ENCODE measurements around the gene TMEM89. TPM values are rescaled to one million over a fixed set of nuclear protein-coding genes. Genes with fewer than 3 reads are reported as not detected.

Gene TMEM89
- total RNA-seq, 1 experiment from 2014 or later, result not detected

DNA sequence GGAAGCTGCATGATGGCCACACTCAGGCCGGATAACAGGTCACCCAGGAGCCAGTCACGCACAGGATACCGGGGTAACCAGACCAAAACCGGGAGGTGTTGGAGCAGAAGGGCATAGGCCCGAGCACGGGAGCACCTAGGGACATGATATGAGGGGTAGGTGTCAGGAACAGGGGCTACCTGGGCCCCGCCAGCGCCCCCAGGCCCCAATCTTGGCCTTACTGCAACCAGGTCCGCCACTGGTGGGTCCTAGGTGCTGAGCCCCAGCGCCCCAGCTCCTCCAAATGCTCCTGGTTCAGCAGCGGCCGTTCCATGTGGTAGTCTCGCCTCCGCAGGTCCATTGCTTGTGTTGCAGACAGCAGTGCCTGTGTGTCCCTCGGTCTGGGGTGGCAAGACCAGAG is 11.7 kb upstream of the TMEM89 start:
- H3K4me2 ChIP-seq (ENCODE audit: low read length), result no peak overlapping the region
- ATAC-seq, result no peak
- no peak for DNase-seq
- H3F3A ChIP-seq (ENCODE audit: low read length, unreplicated experiment), result no peaks in the 10 kb centered on the region
- intact Hi-C loops (cut with micrococcal nuclease), result no loop called here
- no TSS peak for BruUV-seq (replicated peaks)
- no peaks in the 10 kb centered on the region for H3K9me3 ChIP-seq (ENCODE audit: low read length)
- no peak overlapping the region for H3K9ac ChIP-seq (ENCODE audit: low read length)
- no peak overlapping the region for H3K27ac ChIP-seq (ENCODE audit: low read length)
- H3K9me2 ChIP-seq (replicated peaks; ENCODE audit: low read length), result no peaks in the 10 kb centered on the region
- H3K4me1 ChIP-seq (ENCODE audit: insufficient read depth, low read length), result peaks cover 26% of the 10 kb centered on the region
- no peak overlapping the region for H2AFZ ChIP-seq (ENCODE audit: low read length)
- H3K79me2 ChIP-seq (ENCODE audit: low read length), result peaks cover 22% of the 10 kb centered on the region
- POLR2A ChIA-PET (ENCODE audit: unreplicated experiment), result no interaction called here
- H3K36me3 ChIP-seq (ENCODE audit: low read depth, low read length), result peaks cover 10% of the 10 kb centered on the region
- TF ChIP-seq EZH2 (IDR thresholded peaks at IDR 0.05; ENCODE audit: low read length, unreplicated experiment) (no peak), EZH2phosphoT487 (IDR thresholded peaks at IDR 0.05; ENCODE audit: borderline replicate concordance, low read length) (no peak)
- TF ChIP-seq, protein P1, sequence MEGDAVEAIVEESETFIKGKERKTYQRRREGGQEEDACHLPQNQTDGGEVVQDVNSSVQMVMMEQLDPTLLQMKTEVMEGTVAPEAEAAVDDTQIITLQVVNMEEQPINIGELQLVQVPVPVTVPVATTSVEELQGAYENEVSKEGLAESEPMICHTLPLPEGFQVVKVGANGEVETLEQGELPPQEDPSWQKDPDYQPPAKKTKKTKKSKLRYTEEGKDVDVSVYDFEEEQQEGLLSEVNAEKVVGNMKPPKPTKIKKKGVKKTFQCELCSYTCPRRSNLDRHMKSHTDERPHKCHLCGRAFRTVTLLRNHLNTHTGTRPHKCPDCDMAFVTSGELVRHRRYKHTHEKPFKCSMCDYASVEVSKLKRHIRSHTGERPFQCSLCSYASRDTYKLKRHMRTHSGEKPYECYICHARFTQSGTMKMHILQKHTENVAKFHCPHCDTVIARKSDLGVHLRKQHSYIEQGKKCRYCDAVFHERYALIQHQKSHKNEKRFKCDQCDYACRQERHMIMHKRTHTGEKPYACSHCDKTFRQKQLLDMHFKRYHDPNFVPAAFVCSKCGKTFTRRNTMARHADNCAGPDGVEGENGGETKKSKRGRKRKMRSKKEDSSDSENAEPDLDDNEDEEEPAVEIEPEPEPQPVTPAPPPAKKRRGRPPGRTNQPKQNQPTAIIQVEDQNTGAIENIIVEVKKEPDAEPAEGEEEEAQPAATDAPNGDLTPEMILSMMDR (conservative IDR thresholded peaks at IDR 0.05; ENCODE audit: low read depth, low read length), result no peak
- no peaks in the 10 kb centered on the region for H4K20me1 ChIP-seq (ENCODE audit: low read length)
- H3K27me3 ChIP-seq (ENCODE audit: low read length), result no peaks in the 10 kb centered on the region
- no peak overlapping the region for H3K4me3 ChIP-seq (ENCODE audit: low read length)
- CTCF ChIA-PET, result no interaction called here

DNA sequence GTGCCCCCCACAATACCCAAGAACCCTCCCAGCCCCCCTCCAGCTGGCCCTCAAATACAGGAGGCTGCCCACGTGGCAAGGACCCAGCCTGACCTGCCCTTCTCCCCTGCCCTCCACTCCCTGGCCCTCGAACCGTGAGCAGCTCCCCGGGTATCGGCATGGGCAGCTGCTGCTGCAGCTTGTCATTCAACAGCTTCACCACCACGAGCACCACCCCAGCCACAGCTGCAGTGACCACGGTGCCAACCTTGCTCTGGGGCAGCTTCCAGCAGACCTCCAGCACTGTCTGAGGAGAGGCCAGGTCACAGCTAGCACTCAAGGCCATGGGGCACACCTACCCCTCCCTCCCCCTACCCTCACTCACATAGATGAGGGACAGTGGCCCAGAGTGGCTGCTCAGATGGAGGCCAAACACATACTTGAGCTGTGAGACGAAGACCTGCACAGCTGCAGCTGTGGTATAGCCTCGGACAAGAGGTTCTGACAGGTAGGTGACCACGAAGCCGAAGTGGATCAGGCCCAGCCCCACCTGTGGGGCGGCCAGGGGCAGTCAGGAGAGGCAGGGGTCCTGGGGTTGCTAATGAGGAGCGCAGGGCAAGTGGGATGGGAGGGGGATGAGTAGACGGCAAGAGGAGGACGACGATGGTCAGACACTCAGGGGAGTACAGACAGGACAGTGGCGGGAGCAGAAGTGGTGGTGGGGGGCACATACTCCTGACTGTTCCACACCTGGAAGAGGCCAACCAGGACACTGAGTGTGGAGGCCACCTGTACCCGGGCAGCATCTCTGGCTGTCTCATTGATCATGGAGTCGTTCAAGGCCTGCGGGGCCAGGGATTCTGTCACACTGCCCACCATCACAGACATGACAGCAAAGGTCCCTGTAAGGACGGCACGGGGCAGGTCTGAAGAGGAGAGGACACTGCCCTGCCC is 10.2 kb upstream of the TMEM89 start:
- intact Hi-C loops (cut with micrococcal nuclease), result no loop called here
- BruUV-seq (replicated peaks), result no TSS peak
- H3K79me2 ChIP-seq (ENCODE audit: low read length), result peaks cover 22% of the 10 kb centered on the region
- no peak overlapping the region for H3K4me3 ChIP-seq (ENCODE audit: low read length)
- CTCF ChIA-PET, result no interaction called here
- H4K20me1 ChIP-seq (ENCODE audit: low read length), result no peaks in the 10 kb centered on the region
- POLR2A ChIA-PET (ENCODE audit: unreplicated experiment), result no interaction called here
- H3K9me3 ChIP-seq (ENCODE audit: low read length), result no peaks in the 10 kb centered on the region
- DNase-seq (no peak), ATAC-seq (no peak)
- no peaks in the 10 kb centered on the region for H3K9me2 ChIP-seq (replicated peaks; ENCODE audit: low read length)
- no peak overlapping the region for H2AFZ ChIP-seq (ENCODE audit: low read length)
- TF ChIP-seq, protein P1 (conservative IDR thresholded peaks at IDR 0.05; ENCODE audit: low read depth, low read length), result no peak
- TF ChIP-seq EZH2phosphoT487 (IDR thresholded peaks at IDR 0.05; ENCODE audit: borderline replicate concordance, low read length) (no peak), EZH2 (IDR thresholded peaks at IDR 0.05; ENCODE audit: low read length, unreplicated experiment) (no peak)
- no peak overlapping the region for H3K4me2 ChIP-seq (ENCODE audit: low read length)
- H3K36me3 ChIP-seq (ENCODE audit: low read depth, low read length), result peaks cover 20% of the 10 kb centered on the region
- no peak overlapping the region for H3K27ac ChIP-seq (ENCODE audit: low read length)
- H3F3A ChIP-seq (ENCODE audit: low read length, unreplicated experiment), result no peaks in the 10 kb centered on the region
- no peak overlapping the region for H3K9ac ChIP-seq (ENCODE audit: low read length)
- peaks cover 20% of the 10 kb centered on the region for H3K4me1 ChIP-seq (ENCODE audit: insufficient read depth, low read length)
- H3K27me3 ChIP-seq (ENCODE audit: low read length), result no peaks in the 10 kb centered on the region

DNA sequence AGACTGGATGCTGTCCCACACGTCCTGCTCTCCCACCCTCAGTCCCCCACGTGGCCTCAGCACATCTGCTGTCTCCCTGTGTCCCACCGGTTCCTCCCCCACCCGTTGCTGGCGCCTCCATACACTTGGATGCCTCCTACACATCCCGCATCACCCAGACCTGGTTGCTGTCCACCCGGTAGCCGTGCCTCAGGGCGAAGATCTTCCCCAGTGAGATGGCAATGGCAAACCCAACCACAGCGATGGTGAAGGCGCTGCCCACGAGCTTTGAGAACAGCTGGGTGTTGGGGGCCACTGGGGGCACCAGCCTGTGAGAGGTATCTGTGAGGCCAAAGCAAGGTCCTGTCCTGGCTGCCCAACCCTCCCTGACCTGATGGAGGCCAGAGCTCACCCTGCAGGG is 9.3 kb upstream of the TMEM89 start:
- Histone ChIP-seq H3F3A (ENCODE audit: low read length, unreplicated experiment) (no peaks in the 10 kb centered on the region), H3K4me1 (ENCODE audit: insufficient read depth, low read length) (peaks cover 10% of the 10 kb centered on the region), H3K79me2 (ENCODE audit: low read length) (peaks cover 18% of the 10 kb centered on the region), H3K27ac (ENCODE audit: low read length) (no peak overlapping the region), H3K9me2 (replicated peaks; ENCODE audit: low read length) (no peaks in the 10 kb centered on the region), H3K9me3 (ENCODE audit: low read length) (no peaks in the 10 kb centered on the region), H3K4me2 (ENCODE audit: low read length) (no peak overlapping the region), H3K9ac (ENCODE audit: low read length) (no peak overlapping the region), H2AFZ (ENCODE audit: low read length) (no peak overlapping the region), H4K20me1 (ENCODE audit: low read length) (no peaks in the 10 kb centered on the region), H3K4me3 (ENCODE audit: low read length) (no peak overlapping the region), H3K27me3 (ENCODE audit: low read length) (no peaks in the 10 kb centered on the region), H3K36me3 (ENCODE audit: low read depth, low read length) (peaks cover 26% of the 10 kb centered on the region)
- CTCF ChIA-PET, result no interaction called here
- intact Hi-C loops (cut with micrococcal nuclease), result no loop called here
- BruUV-seq (replicated peaks), result no TSS peak
- DNase-seq (no peak), ATAC-seq (no peak)
- POLR2A ChIA-PET (ENCODE audit: unreplicated experiment), result no interaction called here
- no peak for TF ChIP-seq EZH2 (IDR thresholded peaks at IDR 0.05; ENCODE audit: low read length, unreplicated experiment)
- TF ChIP-seq EZH2phosphoT487 (IDR thresholded peaks at IDR 0.05; ENCODE audit: borderline replicate concordance, low read length), result no peak
- TF ChIP-seq, protein P1 (conservative IDR thresholded peaks at IDR 0.05; ENCODE audit: low read depth, low read length), result no peak

Measured in PC-3 (cell line).